ENCODE measurements around the gene RBFA.
"Not testable (repeated sequence)": the region's sequence is repeated elsewhere in the genome, so short reads cannot be mapped to it uniquely, and the experiment has no call there.

RBFA gene, protein sequence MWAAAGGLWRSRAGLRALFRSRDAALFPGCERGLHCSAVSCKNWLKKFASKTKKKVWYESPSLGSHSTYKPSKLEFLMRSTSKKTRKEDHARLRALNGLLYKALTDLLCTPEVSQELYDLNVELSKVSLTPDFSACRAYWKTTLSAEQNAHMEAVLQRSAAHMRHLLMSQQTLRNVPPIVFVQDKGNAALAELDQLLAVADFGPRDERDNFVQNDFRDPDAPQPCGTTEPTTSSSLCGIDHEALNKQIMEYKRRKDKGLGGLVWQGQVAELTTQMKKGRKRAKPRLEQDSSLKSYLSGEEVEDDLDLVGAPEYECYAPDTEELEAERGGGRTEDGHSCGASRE

DNA sequence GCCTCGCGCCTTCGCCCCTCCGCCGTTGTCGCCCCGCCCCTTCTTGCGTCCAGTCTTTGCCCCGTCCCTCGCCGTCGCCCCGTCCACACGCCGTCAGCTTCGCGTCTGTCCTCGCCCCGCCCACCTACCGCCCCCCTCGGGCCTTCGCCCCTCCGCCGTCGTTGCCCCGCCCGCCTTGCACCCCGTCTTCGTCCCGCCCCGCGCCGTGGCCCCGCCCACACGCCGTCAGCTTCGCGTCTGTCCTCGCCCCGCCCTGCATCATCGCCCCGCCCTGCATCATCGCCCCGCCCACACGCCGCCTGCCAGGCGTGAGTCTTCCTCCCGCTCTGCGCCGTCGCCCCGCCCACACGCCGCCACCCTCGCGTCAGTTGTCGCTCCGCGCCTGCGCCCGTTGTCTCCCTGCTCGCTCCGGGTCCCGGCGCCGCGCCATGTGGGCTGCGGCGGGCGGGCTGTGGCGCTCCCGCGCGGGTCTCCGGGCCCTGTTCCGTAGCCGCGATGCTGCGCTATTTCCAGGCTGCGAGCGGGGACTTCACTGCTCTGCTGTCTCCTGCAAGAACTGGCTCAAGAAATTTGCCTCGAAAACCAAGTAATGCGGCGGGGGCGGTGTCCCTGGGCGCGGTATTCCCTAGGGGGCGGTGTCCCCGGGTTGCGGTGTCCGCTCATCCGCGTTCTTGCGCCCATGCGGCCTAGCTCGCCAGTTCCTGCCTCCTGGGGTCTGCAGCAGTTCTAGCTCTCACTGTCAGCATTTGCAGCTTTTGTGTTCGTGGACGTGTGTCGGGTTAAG, at the start of gene RBFA:
Gene RBFA, plus strand, starts transcription at position 367 of the 784 bp plus-strand sequence. Its CDS starts 62 bp downstream, at position 429.
- peak; percentile 96 for DNase-seq (ENCODE audit: low read depth)
- peak within 1 kb of the TSS; percentile 93 for H3K4me3 ChIP-seq (ENCODE audit: low read depth, low read length)

DNA sequence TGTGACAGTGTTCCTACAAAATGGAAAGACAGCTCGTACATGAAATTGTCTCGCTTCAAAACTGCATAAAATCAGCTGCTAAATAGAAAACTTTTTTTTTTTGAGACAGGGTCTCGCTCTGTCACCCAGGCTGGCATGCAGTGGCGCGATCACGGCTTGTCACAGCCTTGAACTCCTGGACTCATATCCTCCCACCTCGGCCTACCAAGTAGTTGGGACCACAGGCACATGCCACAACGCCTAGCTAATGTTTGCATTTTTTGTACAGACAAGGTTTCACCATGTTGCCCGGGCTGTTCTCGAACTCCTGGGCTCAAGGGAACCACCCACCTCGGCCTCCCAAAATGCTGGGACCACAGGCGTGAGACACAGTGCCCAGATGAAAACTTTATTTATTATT, 49.1 kb upstream of the RBFA start:
- no peak for DNase-seq (ENCODE audit: low read depth)
- H3K4me3 ChIP-seq (ENCODE audit: low read depth, low read length): no peak overlapping the region

DNA sequence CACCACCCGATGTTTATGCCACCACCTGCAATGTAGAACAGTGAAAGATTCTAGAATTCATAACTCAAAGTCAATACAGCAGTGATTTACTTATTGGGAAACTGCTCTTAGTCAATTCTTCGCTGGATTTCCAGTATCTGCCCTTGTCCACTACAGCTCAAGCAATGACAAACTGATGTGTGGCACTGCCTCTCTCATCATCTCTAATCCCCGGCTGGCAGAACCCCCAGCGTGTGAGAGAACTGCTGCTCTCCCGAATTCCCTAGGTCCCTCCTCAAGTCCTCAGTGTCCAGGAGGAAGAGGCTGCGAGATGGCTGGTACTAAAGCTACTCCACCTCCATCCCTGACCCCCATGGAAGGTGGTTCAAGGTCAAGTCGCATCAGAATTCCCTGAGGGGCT, 47.5 kb upstream of the RBFA start:
- DNase-seq (ENCODE audit: low read depth): no peak
- H3K4me3 ChIP-seq (ENCODE audit: low read depth, low read length): peak overlapping the region; percentile 90

DNA sequence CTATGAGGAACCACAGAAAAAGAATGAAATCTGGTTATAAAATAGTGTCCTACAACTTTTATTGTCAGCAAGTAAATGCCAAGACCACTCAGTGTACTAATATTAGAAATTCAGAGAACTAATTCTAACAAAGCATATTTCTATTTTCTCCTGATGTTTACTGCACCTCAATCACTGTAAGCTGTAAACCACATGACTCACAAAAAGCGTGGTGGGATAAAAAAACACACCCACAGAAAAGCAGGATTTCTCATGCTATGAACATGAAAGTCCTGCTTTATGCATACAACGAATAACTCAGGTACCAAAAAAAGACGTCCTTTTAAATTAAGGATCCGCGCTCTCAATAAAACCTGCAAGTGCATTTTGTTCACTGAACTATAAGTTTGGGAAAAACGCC, 46.7 kb upstream of the RBFA start:
- DNase-seq (ENCODE audit: low read depth): no peak
- peak overlapping the region; percentile 90 for H3K4me3 ChIP-seq (ENCODE audit: low read depth, low read length)

DNA sequence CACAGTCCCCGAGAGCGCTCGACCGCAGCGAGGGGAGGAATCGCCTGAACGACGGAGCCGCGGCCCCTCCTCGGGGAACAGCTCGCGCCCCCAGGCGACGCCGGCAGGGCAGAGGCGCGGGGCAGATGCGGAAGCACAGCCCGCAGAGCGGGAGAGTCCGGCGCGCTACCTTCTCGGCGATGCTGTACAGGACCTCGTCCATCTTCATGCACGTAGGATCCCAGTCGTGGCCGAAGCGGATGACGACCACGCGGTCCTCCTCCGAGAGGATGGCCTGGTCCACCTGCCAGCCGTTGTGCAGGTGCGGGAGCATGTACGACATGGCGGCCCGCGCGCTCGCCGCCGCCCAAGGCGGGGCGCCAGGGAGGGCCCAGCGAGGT, 46.2 kb upstream of the RBFA start:
- no peak for DNase-seq (ENCODE audit: low read depth)
- peak overlapping the region; percentile 90 for H3K4me3 ChIP-seq (ENCODE audit: low read depth, low read length)

DNA sequence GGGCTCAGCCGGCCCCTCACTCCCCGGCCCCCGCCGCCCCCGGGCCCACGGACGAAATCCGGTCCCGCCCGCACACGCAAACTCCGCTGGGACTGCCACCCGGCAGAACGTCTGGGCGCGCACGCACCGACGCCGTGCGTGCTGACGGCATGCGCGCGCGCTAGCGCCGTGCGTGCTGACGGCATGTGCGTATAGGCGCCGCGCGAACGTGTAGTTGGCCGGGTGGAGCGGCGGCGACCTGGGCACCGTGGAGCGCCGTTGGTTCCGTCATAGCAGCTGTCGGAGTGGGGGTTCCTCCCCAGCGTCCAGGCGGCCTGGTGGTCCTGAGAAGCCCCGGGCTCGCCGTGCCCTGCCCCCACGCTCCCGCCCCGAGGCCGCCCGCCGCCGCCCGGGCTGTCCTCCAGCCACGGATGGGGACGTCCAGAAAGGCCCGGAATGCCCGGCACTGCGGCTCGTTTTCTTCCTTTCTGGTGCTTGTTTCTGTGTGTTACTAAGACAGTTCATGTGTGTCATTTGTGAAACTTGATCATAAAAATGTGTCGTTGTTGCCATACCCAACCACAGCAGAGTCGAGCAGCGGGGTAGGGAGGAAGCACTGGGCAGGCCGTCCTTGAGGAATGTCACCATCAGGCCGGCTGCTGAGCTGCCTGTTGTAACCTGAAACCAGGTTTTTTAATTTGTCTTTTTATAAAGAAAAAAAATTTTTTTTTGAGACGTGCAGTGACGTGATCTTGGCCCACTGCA, 45.6 kb upstream of the RBFA start, which contains the start of gene TXNL4A:
Gene TXNL4A, minus strand, starts transcription at position 113 of the 744 bp plus-strand sequence. CDS start 171 bp downstream, outside the sequence.
- peak; percentile 72 for DNase-seq (ENCODE audit: low read depth)
- peak within 1 kb of the TSS; percentile 90 for H3K4me3 ChIP-seq (ENCODE audit: low read depth, low read length)

DNA sequence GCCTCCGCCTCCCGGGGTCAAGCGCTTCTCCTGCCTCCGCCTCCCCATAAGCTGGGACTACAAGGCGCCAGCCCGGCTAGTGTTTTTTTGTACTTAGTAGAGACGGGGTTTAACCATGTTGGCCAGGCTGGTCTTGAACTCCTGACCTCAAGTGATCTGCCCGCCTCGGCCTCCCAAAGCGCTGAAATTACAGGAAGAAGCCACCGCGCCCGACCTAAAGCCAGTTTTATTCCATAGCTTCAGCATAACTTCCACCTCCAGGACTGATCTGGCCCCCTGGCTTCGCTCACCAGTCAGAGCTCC, 45.1 kb upstream of the RBFA start:
- DNase-seq (ENCODE audit: low read depth): no peak
- H3K4me3 ChIP-seq (ENCODE audit: low read depth, low read length): peak overlapping the region; percentile 90

DNA sequence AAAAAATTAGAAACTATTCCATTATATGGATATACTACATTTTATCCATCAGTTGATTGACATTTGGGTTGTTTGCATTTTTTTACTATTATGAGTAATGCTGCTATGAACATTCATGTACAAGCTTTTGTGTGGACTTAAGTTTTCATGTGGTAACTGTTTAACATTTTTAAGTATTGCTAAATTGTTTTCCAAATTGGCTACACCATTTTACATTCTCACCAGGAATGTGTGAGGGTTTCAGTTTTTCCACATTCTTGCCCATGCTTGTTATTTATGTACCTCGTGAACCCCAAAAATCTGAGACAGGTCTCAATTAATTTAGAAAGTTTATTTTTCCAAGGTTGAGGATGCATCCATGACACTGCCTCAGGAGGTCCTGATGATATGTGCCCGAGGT, 42.7 kb upstream of the RBFA start:
- H3K4me3 ChIP-seq (ENCODE audit: low read depth, low read length): no peak overlapping the region
- DNase-seq (ENCODE audit: low read depth): no peak

DNA sequence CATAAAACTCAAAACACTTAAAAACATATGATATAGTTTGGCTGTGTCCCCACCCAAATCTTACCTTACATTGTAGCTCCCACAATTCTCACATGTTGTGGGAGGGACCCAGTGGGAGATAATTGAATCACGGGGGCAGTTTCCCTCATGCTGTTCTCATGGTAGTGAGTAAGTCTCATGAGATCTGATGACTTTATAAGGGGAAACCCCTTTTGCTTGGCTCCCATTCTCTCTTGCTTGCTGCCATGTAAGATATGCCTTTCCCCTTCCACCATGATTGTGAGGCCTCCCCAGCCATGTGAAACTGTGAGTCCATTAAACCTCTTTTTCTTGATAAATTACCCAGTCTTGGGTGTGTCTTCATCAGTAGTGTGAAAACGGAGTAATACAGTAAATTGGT, 34.5 kb upstream of the RBFA start:
- H3K4me3 ChIP-seq (ENCODE audit: low read depth, low read length); DNase-seq (ENCODE audit: low read depth): not testable (repeated sequence)

DNA sequence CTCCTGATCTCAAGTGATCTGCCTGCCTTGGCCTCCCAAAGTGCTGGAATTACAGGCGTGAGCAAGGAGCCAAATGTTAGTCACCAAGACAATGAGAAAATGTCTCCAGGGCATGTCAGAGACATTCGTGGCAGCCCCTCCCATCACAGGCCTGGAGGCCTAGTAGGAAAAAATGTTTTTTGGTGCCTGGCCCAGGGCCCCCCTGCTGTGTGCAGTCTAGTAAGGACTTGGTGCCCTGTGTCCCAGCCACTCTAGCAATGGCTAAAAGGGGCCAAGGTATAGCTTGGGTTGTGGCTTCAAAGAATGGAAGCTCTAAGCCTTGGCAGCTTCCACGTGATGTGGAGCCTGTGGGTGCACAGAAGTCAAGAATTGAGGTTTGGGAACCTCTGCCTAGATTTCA, 33.4 kb upstream of the RBFA start:
- H3K4me3 ChIP-seq (ENCODE audit: low read depth, low read length): no peak overlapping the region
- DNase-seq (ENCODE audit: low read depth): no peak

DNA sequence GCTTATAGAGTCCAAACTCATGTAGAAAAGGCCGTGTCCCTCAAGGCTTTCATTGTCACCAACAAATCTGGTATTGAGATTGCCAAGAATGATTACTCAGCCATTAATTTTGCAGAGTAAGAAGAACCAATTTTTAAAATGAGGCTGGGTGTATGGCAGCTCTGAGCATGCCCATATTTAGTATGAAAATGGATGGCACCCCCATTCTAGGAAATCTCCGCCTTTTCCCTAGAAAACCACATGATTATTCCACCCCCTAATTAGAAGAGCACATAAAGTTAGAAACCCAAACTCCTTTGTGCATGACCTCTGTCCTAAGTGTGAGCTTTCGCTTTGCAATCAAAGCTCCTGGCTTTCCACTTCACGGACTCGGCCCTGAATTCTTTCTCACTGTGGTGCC, 31.8 kb upstream of the RBFA start:
- no peak for DNase-seq (ENCODE audit: low read depth)
- no peak overlapping the region for H3K4me3 ChIP-seq (ENCODE audit: low read depth, low read length)

DNA sequence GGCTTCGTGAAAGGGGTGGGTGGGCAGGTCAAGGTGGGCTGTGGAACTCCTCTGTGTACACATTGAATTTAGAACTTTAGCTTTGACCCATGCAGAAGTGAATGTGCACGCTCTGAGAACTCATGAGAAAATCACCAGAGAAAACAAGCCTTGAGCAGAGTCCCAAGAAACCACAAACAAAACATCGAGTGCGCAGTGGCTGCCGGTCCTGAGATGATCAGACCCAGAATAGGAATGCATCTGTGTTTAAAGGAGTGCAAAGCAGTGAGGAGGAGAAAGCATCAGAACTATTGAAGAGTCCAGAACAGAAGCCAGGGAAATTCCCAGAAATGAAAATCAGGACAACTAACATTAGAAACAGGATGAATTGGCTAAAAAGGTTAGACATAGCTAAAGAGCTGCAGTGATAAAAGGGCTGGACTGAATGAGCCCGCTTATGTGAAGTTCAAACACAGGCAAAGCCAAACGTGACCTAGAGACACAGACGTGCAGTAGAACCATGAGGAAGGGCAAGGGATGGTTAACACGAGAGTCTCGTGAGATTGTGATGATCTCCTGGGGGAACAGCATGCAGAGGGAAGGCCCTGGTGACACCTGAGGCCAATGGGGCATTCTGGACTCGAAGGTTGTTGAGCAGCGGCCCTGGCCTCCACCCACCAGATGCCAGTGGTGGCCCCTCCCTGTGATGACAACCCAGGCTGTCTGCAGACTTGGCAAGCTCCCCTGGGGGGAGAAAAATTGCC, 29.5 kb upstream of the RBFA start:
- no peak for DNase-seq (ENCODE audit: low read depth)
- H3K4me3 ChIP-seq (ENCODE audit: low read depth, low read length): no peak overlapping the region

DNA sequence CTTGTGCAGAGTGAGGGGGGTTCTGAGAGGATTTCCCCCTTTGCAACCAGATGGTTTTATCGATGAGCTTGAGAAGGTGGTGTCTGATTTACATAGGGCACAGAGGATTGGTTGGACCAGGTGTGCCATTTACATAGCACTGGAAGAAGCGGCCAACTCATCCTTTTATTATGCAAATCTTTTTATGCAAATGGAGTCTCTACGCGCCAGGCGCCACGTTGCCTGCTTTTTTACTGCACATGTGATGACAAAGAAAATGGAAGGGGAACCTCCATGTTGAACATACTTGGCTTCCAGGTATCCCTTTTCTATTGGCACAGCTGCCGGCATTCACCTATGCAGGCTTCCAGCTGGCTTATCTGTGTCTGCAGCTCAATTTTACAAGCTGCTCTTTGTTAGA, 27.5 kb upstream of the RBFA start:
- H3K4me3 ChIP-seq (ENCODE audit: low read depth, low read length): no peak overlapping the region
- DNase-seq (ENCODE audit: low read depth): no peak

DNA sequence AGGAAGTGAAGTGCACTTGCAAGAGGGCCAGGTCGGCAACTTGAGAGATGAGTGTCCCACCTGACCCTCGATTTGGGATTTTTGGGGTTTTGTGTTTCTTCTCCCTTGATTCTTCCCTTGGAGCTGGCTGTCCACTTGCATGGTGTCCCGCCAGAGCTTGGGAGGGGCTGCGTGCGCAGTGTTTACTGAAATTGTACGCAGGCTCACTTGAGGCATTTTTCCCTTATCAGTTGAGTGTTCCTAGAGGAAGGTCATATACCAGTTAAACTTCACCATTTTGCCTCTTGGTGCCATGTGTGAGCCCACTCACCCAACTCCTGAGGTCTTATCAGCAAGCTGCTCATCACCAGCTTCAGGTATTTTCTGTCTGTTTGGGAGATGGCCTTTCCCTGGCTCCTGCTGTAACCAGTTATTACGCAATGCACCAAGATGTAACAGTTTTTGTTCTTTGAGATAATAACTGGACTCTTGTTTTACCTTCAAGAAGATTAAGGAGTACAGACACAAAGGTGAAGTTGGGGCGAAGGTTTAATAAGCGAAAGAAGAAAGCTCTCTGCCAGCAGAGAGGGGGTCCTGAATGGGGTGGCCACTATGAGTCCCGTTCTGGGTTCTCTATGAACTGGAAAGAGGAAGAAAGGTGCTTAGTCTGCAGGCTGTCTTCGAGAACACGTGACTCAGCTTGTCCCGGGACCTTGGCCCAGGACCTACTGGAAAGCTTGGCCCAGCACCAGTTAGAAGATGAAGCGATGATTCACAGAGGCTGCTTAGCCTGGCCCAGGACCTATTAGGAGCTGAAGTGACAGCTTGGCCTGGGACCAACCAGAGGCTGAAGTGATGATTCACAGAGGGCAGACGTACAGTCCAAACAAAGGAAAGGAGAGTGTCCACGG, 24.3 kb upstream of the RBFA start:
- peak; percentile 91 for DNase-seq (ENCODE audit: low read depth)
- H3K4me3 ChIP-seq (ENCODE audit: low read depth, low read length): no peak overlapping the region

DNA sequence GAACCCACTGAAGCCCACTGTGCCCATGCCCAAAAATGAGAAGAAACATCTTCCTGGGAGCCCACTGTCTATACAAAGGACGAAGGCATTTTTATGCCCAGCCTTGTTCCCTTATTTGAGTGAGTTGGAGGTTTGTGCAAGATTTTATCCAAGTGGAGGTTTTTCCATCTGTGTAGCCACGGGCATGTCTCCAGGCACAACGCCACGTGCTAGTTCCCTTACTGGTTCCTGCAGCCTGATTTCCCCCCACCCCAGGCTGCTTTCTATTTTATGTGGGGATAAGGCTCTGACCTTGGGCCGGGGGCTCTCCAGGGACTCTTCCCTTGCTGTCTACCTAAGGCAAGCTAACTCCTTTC, 23.7 kb upstream of the RBFA start:
- no peak for DNase-seq (ENCODE audit: low read depth)
- H3K4me3 ChIP-seq (ENCODE audit: low read depth, low read length): no peak overlapping the region

DNA sequence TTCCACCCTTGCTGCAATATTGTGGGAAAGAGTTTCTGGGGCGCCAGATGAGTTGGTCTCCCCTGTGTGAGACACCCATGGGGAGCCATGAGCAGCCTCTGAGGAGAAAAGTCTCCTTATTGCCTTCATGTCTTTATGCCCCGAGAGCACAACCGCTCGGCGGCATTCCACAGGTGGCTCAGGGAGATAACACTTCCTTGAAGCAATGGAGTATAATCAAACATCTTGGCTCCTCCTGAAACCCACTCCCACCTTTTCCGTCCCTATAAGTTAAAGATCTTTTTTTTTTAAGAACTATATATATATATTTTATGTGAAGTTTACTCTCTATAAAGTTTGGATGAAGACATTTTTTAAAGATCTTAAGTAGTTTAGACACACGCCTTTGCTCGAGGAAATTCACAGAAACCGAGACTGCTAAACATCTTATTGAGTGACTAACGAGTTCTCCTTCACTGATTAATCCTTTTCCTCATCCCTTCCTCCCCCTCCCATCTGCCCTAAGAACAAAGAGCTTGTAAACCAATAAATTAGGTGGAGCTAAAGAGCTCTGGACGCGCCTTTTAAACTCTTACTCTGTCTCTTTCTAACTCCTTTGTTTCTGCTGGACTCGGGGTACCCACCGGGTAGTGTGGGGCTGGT, 22.6 kb upstream of the RBFA start:
- DNase-seq (ENCODE audit: low read depth); H3K4me3 ChIP-seq (ENCODE audit: low read depth, low read length): not testable (repeated sequence)

DNA sequence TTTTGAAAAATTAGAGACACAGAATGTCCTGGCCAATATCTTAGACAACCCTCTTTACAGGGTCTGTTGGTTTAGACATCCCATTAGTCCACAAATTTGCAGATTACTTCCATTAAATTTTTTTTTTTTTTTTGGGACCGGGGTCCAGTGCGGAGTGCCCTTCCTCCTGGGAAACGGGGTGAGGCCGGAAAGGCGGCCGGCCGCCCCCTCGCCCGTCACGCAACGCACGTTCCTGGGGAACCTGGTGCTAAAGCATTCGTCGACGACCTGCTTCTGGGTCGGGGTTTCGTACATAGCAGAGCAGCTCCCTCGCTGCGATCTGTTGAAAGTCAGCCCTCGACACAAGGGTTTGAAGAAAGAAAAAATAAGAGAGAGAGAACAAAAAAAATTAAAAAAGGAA, 21.5 kb upstream of the RBFA start:
- H3K4me3 ChIP-seq (ENCODE audit: low read depth, low read length): no peak overlapping the region
- no peak for DNase-seq (ENCODE audit: low read depth)

DNA sequence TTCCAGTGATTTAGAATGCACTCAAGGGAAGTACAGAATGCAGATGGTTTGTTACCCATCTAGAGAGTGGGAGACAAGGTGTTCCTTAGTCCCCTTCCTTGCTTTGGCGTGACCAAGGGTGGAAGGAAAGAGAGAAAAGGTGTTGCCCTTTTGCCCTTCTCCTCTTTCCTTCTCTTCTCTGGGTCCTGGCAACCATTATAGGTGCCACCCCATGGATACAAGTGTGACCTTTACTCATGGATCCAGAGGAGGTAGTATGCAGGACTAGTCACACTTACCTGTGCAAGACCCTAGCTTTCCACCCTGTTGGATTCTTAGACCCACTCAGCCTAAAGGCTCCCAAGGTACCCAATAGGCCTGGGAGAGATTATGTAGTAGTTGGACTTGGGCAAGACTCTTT, 11.6 kb upstream of the RBFA start:
- DNase-seq (ENCODE audit: low read depth): no peak
- H3K4me3 ChIP-seq (ENCODE audit: low read depth, low read length): no peak overlapping the region

All from skeletal muscle cell (primary cell).